ENCODE data around the gene RAPGEF4. TPM values are rescaled to one million over a fixed set of nuclear protein-coding genes. Genes with fewer than 3 reads are reported as not detected.

The RAPGEF4 gene
- total and polyA plus RNA-seq, 2 of the 13 experiments (the other 11 are each of a cell fraction or from before 2014, with no cell fraction given): 0.78 to 0.91 TPM

DNA sequence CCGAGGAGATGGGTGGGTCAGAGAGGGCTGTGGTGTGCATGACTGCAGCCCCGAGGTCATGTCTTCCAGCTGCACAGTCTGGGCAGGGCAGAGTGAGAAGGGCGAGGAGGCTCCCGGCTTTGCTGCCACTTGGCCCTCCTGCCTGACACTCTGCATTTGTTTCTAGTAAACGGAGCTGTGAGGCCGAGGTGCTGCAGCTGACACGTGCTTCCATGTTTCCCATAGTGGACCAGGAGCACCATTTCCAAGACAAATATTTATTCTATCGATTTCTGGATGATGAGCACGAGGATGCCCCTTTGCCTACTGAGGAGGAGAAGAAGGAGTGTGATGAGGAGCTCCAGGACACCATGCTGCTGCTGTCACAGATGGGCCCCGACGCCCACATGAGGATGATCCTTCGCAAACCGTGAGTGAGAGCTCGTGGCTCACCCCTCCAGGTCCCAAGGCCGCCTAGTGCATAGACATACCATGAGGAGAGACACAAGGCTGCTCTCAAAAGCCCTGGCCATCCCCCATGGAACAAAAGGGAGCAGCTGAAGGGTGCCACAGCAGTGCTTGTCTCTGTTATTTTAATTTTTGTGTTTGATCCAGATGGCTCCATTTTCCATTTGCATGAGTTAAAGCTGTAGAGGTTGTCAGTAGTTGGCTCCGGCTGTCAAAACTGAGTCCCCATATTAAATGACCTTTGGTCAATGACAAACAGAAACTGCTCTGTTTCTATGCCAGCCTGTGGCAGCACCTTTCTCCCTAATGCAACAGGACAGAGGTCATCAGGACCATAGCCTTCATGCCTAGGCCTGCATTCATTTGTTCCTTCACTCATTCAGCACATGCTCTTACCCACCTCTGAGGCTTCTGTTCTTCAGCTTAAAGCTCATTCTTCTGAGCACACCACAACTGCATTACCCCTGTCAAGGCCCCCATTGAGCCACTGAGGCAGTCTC is 231.7 kb downstream of the RAPGEF4 start (continued):
- TF ChIP-seq, protein P1, sequence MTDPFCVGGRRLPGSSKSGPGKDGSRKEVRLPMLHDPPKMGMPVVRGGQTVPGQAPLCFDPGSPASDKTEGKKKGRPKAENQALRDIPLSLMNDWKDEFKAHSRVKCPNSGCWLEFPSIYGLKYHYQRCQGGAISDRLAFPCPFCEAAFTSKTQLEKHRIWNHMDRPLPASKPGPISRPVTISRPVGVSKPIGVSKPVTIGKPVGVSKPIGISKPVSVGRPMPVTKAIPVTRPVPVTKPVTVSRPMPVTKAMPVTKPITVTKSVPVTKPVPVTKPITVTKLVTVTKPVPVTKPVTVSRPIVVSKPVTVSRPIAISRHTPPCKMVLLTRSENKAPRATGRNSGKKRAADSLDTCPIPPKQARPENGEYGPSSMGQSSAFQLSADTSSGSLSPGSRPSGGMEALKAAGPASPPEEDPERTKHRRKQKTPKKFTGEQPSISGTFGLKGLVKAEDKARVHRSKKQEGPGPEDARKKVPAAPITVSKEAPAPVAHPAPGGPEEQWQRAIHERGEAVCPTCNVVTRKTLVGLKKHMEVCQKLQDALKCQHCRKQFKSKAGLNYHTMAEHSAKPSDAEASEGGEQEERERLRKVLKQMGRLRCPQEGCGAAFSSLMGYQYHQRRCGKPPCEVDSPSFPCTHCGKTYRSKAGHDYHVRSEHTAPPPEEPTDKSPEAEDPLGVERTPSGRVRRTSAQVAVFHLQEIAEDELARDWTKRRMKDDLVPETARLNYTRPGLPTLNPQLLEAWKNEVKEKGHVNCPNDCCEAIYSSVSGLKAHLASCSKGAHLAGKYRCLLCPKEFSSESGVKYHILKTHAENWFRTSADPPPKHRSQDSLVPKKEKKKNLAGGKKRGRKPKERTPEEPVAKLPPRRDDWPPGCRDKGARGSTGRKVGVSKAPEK (CRISPR knock-in tag; IDR thresholded peaks at IDR 0.05; ENCODE audit: borderline replicate concordance): no peak; the same call in 1 of the 2 replicates
- TF ChIP-seq ZBTB38 (CRISPR knock-in tag; IDR thresholded peaks at IDR 0.05) (no peak), EED (CRISPR knock-in tag; IDR thresholded peaks at IDR 0.05) (no peak; the same call in 1 of the 2 replicates), ZNF430 (CRISPR knock-in tag; IDR thresholded peaks at IDR 0.05) (no peak), ZNF382 (CRISPR knock-in tag; IDR thresholded peaks at IDR 0.05; ENCODE audit: borderline replicate concordance) (no peak), ZNF780A (CRISPR knock-in tag; IDR thresholded peaks at IDR 0.05) (no peak), CENPT (CRISPR knock-in tag; IDR thresholded peaks at IDR 0.05; ENCODE audit: low read depth) (no peak)
- TF ChIP-seq, protein P2, sequence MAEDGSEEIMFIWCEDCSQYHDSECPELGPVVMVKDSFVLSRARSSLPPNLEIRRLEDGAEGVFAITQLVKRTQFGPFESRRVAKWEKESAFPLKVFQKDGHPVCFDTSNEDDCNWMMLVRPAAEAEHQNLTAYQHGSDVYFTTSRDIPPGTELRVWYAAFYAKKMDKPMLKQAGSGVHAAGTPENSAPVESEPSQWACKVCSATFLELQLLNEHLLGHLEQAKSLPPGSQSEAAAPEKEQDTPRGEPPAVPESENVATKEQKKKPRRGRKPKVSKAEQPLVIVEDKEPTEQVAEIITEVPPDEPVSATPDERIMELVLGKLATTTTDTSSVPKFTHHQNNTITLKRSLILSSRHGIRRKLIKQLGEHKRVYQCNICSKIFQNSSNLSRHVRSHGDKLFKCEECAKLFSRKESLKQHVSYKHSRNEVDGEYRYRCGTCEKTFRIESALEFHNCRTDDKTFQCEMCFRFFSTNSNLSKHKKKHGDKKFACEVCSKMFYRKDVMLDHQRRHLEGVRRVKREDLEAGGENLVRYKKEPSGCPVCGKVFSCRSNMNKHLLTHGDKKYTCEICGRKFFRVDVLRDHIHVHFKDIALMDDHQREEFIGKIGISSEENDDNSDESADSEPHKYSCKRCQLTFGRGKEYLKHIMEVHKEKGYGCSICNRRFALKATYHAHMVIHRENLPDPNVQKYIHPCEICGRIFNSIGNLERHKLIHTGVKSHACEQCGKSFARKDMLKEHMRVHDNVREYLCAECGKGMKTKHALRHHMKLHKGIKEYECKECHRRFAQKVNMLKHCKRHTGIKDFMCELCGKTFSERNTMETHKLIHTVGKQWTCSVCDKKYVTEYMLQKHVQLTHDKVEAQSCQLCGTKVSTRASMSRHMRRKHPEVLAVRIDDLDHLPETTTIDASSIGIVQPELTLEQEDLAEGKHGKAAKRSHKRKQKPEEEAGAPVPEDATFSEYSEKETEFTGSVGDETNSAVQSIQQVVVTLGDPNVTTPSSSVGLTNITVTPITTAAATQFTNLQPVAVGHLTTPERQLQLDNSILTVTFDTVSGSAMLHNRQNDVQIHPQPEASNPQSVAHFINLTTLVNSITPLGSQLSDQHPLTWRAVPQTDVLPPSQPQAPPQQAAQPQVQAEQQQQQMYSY (CRISPR knock-in tag; IDR thresholded peaks at IDR 0.05): no peak
- TF ChIP-seq, protein P3, sequence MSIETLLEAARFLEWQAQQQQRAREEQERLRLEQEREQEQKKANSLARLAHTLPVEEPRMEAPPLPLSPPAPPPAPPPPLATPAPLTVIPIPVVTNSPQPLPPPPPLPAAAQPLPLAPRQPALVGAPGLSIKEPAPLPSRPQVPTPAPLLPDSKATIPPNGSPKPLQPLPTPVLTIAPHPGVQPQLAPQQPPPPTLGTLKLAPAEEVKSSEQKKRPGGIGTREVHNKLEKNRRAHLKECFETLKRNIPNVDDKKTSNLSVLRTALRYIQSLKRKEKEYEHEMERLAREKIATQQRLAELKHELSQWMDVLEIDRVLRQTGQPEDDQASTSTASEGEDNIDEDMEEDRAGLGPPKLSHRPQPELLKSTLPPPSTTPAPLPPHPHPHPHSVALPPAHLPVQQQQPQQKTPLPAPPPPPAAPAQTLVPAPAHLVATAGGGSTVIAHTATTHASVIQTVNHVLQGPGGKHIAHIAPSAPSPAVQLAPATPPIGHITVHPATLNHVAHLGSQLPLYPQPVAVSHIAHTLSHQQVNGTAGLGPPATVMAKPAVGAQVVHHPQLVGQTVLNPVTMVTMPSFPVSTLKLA (IDR thresholded peaks at IDR 0.05): peak; percentile 69
- TF ChIP-seq, protein P4, sequence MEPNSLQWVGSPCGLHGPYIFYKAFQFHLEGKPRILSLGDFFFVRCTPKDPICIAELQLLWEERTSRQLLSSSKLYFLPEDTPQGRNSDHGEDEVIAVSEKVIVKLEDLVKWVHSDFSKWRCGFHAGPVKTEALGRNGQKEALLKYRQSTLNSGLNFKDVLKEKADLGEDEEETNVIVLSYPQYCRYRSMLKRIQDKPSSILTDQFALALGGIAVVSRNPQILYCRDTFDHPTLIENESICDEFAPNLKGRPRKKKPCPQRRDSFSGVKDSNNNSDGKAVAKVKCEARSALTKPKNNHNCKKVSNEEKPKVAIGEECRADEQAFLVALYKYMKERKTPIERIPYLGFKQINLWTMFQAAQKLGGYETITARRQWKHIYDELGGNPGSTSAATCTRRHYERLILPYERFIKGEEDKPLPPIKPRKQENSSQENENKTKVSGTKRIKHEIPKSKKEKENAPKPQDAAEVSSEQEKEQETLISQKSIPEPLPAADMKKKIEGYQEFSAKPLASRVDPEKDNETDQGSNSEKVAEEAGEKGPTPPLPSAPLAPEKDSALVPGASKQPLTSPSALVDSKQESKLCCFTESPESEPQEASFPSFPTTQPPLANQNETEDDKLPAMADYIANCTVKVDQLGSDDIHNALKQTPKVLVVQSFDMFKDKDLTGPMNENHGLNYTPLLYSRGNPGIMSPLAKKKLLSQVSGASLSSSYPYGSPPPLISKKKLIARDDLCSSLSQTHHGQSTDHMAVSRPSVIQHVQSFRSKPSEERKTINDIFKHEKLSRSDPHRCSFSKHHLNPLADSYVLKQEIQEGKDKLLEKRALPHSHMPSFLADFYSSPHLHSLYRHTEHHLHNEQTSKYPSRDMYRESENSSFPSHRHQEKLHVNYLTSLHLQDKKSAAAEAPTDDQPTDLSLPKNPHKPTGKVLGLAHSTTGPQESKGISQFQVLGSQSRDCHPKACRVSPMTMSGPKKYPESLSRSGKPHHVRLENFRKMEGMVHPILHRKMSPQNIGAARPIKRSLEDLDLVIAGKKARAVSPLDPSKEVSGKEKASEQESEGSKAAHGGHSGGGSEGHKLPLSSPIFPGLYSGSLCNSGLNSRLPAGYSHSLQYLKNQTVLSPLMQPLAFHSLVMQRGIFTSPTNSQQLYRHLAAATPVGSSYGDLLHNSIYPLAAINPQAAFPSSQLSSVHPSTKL (CRISPR knock-in tag; IDR thresholded peaks at IDR 0.05): peak; percentile 75
- TF ChIP-seq, protein P5, sequence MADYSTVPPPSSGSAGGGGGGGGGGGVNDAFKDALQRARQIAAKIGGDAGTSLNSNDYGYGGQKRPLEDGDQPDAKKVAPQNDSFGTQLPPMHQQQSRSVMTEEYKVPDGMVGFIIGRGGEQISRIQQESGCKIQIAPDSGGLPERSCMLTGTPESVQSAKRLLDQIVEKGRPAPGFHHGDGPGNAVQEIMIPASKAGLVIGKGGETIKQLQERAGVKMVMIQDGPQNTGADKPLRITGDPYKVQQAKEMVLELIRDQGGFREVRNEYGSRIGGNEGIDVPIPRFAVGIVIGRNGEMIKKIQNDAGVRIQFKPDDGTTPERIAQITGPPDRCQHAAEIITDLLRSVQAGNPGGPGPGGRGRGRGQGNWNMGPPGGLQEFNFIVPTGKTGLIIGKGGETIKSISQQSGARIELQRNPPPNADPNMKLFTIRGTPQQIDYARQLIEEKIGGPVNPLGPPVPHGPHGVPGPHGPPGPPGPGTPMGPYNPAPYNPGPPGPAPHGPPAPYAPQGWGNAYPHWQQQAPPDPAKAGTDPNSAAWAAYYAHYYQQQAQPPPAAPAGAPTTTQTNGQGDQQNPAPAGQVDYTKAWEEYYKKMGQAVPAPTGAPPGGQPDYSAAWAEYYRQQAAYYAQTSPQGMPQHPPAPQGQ (CRISPR knock-in tag; IDR thresholded peaks at IDR 0.05; ENCODE audit: borderline replicate concordance): no peak

Data from HepG2 (cell line).